Kasumi-1 (cell line): ENCODE data around the gene DIPK1A.

ENCODE experiments used
- DNase-seq, 2 experiments: peaks; one replicate each; lab custom pipeline; 2025; lab: John Stamatoyannopoulos, UW

Gene DIPK1A

DNA sequence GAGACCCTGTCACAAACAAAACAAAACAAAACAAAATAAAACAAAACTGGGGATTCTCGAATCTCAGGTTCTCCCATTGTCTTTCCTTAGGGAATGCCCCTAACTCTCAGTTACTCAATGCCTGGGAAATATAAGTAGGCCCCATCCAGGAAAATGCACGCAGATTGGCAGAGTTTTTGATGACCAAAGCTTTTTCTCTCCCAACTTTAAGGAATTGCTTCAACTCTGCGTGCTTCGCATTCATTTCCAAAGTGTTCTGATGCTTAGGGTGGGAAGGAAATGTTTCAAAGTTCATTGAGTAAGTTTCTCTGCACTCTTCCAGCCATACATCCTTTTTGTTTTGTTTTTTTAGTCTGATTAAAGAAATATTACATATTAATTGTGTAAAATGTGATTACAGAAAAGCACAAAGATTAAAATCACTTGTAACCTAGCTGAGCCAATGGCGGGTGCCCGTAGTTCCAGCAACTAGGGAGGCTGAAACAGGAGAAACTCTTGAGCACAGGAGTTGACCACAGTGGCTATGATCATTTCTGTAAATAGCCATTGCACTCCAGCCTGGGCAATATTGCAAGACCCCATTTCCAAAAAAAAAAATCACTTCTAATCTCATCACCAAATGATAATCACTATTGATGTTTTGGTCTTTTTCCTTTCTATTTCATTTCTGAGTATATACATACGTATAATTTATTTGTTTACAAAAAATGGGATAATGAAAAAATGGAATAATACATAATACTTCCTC, 157.9 kb downstream of the DIPK1A start:
- DNase-seq = no peak

DNA sequence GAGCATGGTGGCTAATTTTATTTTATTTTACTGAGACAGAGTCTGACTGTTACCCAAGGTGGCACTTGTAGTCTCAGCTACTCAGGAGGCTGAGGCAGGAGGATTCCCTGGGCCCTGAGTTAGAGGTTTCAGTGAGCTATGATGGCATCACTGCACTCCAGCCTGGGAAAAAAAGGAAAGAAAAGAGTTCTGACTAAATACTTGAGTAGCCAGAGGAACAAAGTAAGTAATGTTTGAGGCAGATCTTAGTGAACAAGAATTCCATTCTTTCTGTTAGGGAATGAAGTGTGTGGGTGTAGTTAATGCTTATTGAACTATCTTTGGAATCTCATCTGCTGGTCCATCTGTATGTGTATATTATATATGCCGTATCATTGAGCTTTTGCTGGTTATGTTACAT, 163.3 kb downstream of the DIPK1A start:
- DNase-seq = no peak

DNA sequence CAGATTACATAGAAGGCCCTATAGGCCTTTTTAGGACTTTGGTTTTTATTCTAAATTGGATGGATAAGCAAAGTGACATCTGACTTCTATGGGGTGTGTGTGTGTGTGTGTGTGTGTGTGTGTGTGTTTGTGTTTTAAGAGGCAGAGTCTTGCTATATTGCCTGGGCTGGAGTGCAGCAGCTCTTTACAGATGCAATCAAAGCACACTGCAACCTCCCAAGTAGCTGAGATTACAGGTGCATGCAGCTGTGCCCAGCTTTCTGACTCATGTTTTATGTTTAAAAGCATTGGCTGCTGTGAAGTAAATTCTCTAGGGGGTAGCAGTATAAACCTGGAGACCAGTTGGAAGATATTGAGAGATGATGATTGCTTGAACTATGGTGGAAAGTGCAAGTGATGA, 164.0 kb downstream of the DIPK1A start:
- DNase-seq = no peak

DNA sequence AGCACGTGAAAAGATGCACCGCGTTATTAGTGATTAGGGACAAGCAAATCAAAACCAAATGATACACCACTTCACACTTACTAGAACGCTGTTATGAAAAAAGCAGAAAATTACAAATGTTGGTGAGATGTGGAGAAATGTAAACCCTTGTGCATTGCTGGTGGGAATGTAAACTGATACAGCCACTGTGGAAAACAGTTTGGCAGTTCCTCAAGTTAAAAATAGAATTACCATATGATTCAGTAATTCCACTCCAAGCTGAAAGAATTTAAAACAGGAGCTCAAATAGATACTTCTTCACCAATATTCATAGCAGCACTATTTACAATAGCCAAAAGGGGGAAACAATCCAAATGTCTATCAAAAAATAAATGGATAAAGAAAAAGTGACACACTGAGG, 166.1 kb downstream of the DIPK1A start:
- peak in 1 of 2 experiments; percentile 13 for DNase-seq

DNA sequence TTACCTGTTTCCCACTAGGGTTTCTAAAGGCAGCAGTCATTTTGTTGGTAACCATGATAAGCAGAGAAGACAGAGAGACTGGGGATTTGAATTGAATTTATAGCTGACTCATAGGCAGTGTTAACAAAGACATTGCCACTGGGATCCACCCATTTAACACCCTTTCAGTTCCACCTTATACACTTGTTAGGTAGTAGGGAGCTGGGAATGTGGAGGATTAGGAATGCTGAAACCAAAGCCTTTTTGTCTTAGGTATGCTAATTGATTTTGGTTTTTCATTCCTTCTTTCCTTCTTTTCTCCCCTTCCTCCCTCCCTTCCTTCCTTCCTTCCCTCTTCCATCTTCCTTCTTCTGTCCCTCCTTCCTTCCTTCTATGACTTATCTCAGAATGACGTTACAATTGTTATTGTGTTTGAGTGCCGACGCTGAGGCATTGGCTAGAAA, 168.9 kb downstream of the DIPK1A start:
- no peak for DNase-seq
